ENCODE measurements around the gene DGKI. TPM values are rescaled to one million over a fixed set of nuclear protein-coding genes. Genes with fewer than 3 reads are reported as not detected.

DGKI gene
- total RNA-seq, 1 experiment from 2014 or later, result 0.55 TPM

DNA sequence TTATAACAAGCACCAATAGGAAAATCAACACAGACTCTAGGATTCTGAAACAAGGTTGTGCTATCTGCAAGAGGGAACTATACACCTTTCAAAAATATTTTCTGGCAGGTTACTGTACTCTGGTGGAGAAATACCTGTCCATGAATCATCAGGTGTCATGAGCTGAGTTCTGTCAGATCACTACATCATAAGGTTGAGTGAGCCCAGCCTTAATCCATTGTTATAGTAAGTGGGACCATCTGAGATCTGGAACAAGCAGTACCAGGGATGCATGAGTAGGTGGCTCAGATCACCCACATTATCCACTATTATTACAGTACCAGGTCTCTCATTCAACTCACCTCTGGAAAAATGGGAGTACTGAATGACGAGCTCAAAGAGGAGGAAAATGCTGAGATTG, 212.4 kb downstream of the DGKI start:
- Histone ChIP-seq H4K91ac (ENCODE audit: insufficient read length, low read depth, low read length) (no peak overlapping the region), H3K79me2 (ENCODE audit: insufficient read depth, low read length) (no peaks in the 10 kb centered on the region), H2AK5ac (ENCODE audit: insufficient read length, low read length) (no peak overlapping the region), H3K79me1 (ENCODE audit: insufficient read depth, low read depth, low read length, poor library complexity, severe bottlenecking) (no peaks in the 10 kb centered on the region), H2AFZ (ENCODE audit: low read length) (no peak overlapping the region), H3K56ac (ENCODE audit: insufficient read length, low read depth, low read length) (no peak overlapping the region), H3K23ac (ENCODE audit: insufficient read length, low read depth, low read length) (no peak overlapping the region), H3K4me2 (ENCODE audit: insufficient read depth, insufficient read length, low read length) (no peak overlapping the region), H4K5ac (ENCODE audit: insufficient read length, low read depth, low read length) (no peak overlapping the region), H3K18ac (ENCODE audit: insufficient read length, low read depth, low read length) (no peak overlapping the region), H3K14ac (ENCODE audit: insufficient read depth, low read length) (no peak overlapping the region), H4K8ac (replicated peaks; ENCODE audit: insufficient read length, low read depth, low read length) (no peak overlapping the region), H4K20me1 (ENCODE audit: control insufficient read depth, insufficient read depth, insufficient read length) (no peaks in the 10 kb centered on the region), H3K4me1 (ENCODE audit: insufficient read depth, low read length) (no peaks in the 10 kb centered on the region), H2BK5ac (ENCODE audit: insufficient read length, low read length) (no peak overlapping the region), H3K9me3 (ENCODE audit: control insufficient read depth, low read depth, low read length) (no peaks in the 10 kb centered on the region), H2BK20ac (ENCODE audit: low read depth, low read length, poor library complexity, severe bottlenecking) (no peak overlapping the region), H3K4ac (ENCODE audit: low read depth, low read length) (no peak overlapping the region), H2BK12ac (ENCODE audit: insufficient read length, low read depth, low read length) (no peak overlapping the region), H2BK15ac (ENCODE audit: low read depth, low read length) (no peak overlapping the region), H3K9ac (ENCODE audit: extremely low read depth, insufficient read length, low read length) (no peak overlapping the region), H2BK120ac (ENCODE audit: low read depth, low read length, poor library complexity, severe bottlenecking) (no peak overlapping the region), H3T11ph (ENCODE audit: low read length) (no peak overlapping the region), H3K27me3 (ENCODE audit: insufficient read depth, low read length) (no peaks in the 10 kb centered on the region), H3K27ac (ENCODE audit: insufficient read length, low read depth, low read length) (no peak overlapping the region), H3K23me2 (ENCODE audit: insufficient read length, low read depth, low read length, poor library complexity, severe bottlenecking) (no peaks in the 10 kb centered on the region)
- Mint-ChIP-seq H3K36me3 (ENCODE audit: insufficient read depth in 1 of 3, low read depth in 3 of 3) (no peaks in the 10 kb centered on the region), H3K4me3 (no peak overlapping the region), H3K9me3 (0 out of 5 replicates have a peak, but pooled peaks cover 0 to 2% of the 10 kb centered on the region in 2 experiments), H3K27ac (no peak overlapping the region), H3K27me3 (ENCODE audit: low read depth) (no peaks in the 10 kb centered on the region), H3K4me1 (0 out of 4 replicates have a peak, but pooled peaks cover 0 to 2% of the 10 kb centered on the region in 2 experiments)
- TF ChIP-seq, protein P1, sequence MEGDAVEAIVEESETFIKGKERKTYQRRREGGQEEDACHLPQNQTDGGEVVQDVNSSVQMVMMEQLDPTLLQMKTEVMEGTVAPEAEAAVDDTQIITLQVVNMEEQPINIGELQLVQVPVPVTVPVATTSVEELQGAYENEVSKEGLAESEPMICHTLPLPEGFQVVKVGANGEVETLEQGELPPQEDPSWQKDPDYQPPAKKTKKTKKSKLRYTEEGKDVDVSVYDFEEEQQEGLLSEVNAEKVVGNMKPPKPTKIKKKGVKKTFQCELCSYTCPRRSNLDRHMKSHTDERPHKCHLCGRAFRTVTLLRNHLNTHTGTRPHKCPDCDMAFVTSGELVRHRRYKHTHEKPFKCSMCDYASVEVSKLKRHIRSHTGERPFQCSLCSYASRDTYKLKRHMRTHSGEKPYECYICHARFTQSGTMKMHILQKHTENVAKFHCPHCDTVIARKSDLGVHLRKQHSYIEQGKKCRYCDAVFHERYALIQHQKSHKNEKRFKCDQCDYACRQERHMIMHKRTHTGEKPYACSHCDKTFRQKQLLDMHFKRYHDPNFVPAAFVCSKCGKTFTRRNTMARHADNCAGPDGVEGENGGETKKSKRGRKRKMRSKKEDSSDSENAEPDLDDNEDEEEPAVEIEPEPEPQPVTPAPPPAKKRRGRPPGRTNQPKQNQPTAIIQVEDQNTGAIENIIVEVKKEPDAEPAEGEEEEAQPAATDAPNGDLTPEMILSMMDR (conservative IDR thresholded peaks at IDR 0.05), result no peak
- no peak for DNase-seq
- WGBS (ENCODE audit: extremely low coverage, insufficient read length, low lambda C conversion rate), result no CpG with 5 or more reads among the region's 1 CpG
